ENCODE results near the gene KHK. TPM values are rescaled to one million over a fixed set of nuclear protein-coding genes. Genes with fewer than 3 reads are reported as not detected.
A peak's percentile ranks its signal among the peaks of the same experiment; 100 is the strongest.

KHK gene
- total RNA-seq, 1 donor from 2014 or later = 267 TPM

DNA sequence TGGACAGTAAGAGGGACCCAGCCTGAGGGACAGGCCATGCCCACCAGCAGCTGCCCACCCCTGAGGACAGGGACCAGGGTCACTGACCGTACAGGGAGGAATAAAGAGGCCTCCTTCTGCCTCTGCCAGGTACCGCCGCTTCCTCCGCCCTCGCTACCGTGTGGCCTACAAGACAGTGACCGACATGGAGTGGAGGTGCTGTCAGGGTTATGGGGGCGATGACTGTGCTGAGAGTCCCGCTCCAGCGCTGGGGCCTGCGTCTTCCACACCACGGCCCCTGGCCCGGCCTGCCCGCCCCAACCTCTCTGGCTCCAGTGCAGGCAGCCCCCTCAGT is 6.0 kb upstream of the KHK start:
- no peak for DNase-seq (ENCODE audit: low spot score)
- no peak for ATAC-seq

DNA sequence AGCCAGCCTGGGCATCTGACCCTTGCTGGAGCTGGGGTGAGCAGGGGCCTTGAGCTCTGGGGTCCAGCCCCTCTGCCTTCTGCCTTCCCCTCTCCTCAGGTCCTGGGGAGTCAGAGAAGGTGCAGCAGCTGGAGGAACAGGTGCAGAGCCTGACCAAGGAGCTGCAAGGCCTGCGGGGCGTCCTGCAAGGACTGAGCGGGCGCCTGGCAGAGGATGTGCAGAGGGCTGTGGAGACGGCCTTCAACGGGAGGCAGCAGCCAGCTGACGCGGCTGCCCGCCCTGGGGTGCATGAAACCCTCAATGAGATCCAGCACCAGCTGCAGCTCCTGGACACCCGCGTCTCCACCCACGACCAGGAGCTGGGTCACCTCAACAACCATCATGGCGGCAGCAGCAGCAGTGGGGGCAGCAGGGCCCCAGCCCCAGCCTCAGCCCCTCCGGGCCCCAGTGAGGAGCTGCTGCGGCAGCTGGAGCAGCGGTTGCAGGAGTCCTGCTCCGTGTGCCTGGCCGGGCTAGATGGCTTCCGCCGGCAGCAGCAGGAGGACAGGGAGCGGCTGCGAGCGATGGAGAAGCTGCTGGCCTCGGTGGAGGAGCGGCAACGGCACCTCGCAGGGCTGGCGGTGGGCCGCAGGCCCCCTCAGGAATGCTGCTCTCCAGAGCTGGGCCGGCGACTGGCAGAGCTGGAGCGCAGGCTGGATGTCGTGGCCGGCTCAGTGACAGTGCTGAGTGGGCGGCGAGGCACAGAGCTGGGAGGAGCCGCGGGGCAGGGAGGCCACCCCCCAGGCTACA is 4.4 kb upstream of the KHK start:
- ATAC-seq (no peak), DNase-seq (ENCODE audit: low spot score) (no peak)

DNA sequence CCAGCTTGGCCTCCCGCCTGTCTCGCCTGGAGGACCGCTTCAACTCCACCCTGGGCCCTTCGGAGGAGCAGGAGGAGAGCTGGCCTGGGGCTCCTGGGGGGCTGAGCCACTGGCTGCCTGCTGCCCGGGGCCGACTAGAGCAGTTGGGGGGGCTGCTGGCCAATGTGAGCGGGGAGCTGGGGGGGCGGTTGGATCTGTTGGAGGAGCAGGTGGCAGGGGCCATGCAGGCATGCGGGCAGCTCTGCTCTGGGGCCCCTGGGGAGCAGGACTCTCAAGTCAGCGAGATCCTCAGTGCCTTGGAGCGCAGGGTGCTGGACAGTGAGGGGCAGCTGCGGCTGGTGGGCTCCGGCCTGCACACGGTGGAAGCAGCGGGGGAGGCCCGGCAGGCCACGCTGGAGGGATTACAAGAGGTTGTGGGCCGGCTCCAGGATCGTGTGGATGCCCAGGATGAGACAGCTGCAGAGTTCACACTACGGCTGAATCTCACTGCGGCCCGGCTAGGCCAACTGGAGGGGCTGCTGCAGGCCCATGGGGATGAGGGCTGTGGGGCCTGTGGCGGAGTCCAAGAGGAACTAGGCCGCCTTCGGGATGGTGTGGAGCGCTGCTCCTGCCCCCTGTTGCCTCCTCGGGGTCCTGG is 3.7 kb upstream of the KHK start:
- ATAC-seq = no peak
- no peak for DNase-seq (ENCODE audit: low spot score)

DNA sequence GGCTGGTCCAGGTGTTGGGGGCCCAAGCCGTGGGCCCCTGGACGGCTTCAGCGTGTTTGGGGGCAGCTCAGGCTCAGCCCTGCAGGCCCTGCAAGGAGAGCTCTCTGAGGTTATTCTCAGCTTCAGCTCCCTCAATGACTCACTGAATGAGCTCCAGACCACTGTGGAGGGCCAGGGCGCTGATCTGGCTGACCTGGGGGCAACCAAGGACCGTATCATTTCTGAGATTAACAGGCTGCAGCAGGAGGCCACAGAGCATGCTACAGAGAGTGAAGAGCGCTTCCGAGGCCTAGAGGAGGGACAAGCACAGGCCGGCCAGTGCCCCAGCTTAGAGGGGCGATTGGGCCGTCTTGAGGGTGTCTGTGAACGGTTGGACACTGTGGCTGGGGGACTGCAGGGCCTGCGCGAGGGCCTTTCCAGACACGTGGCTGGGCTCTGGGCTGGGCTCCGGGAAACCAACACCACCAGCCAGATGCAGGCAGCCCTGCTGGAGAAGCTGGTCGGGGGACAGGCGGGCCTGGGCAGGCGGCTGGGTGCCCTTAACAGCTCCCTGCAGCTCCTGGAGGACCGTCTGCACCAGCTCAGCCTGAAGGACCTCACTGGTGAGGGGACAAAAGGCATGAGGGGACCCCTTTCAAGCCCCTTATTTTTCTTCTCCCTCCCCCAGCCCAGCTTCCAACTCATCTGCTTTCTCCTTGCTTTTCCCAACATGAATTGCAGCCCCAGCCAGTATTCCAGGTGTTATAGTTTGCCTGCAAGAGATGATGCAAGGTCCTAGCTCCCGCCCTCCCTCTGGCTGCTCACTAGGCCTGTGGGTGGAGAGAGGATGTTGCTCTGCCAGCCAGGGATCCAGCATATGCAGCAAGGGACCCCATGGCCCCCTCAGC is 2.9 kb upstream of the KHK start:
- ATAC-seq (no peak), DNase-seq (ENCODE audit: low spot score) (no peak)

DNA sequence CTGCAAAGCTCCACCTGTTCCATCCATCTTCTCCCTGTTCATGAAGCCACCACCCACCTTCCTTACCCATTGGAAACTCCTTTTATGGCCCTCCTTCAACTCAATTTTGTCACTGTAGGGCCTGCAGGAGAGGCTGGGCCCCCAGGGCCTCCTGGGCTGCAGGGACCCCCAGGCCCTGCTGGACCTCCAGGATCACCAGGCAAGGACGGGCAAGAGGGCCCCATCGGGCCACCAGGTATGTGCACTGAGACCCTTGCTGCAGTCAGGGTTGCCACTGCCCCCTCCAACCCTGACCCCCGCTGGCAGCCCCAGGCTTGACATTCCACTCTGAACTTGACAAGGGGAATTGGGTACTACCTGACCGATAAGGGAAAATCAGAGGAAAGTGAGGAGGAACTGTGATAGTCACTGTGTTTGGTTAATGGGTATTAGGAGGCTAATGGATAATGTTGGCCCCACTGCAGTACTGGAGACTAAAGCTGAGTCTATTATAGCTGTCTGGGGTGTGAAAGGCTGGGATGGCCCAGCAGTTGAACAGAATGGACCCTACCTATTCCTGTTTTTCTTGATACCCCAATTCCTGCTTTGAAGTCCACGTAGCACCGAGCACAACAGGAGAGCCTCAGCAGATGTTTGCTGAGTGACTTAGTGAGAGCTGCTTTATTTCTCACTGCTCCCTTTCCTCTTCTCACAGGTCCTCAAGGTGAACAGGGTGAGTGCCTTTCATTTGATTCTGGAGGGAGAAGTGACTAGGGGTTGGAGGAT is 2.1 kb upstream of the KHK start:
- DNase-seq (ENCODE audit: low spot score) (no peak), ATAC-seq (no peak)

DNA sequence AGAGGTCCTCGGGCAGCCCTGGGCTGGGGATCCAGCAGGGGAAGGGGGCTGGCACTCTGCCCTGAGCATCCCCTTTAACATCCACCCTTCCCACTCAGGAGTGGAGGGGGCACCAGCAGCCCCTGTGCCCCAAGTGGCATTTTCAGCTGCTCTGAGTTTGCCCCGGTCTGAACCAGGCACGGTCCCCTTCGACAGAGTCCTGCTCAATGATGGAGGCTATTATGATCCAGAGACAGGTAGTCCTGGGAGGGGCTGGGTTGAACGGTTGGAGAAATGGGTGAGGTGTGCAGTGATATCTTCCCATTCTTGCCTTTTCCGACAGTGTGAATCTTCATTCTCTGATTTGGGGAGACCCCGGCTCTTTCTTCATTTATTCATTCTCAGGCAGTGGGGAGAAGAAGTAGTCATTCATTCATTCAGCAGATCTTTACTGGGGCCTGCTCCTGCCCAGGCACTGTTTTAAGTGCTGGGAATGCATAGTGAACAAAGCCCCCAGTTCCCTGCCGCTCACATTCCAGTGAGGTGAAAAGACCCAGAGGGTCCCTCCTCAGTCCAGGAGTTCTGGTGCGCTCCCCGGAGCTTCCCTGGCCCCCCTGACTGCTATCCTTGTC is 1.4 kb upstream of the KHK start:
- no peak for ATAC-seq
- DNase-seq (ENCODE audit: low spot score) = no peak

DNA sequence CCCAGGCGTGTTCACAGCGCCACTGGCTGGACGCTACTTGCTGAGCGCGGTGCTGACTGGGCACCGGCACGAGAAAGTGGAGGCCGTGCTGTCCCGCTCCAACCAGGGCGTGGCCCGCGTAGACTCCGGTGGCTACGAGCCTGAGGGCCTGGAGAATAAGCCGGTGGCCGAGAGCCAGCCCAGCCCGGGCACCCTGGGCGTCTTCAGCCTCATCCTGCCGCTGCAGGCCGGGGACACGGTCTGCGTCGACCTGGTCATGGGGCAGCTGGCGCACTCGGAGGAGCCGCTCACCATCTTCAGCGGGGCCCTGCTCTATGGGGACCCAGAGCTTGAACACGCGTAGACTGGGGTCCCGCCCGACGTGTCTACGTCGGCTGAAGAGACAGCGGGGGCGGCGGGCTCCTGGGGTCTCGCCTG is 891 bp upstream of the KHK start:
- peak; percentile 81 for DNase-seq (ENCODE audit: low spot score)
- peak; percentile 54 for ATAC-seq

DNA sequence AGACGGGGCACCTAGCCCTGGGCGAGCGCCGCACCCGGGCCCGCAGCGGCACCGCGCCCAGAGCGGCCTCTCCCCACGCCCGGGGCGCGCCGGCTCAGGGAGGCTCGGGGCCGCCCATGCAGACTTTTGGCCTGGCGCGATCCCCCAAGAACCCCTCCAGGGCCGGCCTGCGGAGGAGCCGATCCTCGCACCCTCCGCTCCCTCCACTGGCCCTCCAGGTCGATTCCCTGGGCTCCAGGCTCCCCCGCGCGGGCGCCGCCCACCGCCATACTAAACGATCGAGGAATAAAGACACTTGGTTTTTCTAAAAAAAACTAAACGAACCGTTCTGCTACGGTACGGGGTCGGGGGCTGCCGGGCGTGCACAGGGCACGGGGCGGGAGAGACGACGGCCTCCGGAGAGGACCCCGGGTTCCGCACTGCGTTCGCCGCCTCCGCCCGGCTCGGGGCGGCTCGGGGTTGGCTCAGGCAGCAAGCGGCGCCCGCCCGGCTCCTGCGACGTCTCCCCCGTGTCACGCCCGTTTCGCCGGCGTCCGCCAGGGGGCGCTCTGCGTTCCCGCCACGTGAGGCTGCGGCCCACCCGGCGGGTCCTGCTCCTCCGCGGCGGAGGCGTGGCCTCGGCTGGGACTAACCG is 365 bp upstream of the KHK start:
- ATAC-seq = peak; percentile 80
- peak; percentile 98 for DNase-seq (ENCODE audit: low spot score)

DNA sequence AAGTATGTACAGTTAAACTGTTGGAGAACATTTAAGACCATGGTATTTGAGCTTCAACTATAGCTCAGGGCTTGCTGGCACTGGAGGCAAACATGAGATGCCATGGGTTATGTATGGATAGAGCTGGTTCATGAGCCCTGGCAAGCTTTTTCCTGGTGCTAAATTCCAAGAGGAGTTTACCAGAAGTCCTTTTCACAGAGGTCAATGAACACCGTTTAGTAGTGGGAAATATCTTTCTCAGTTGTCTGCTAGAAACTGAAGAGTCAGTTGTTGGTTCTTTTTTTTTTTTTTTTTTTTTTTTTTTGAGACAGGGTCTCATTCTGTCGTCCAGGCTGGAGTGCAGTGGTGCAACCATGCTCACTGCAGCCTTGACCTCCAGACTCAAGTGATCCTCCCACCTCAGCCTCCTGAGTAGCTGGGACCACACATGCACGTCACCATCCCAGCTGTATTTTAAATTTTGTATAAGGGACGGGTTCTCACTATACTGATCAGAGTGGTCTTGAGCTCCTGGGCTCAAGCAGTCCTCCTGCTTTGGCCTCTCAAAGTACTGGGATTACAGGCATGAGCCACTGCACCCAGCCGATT is 1.3 kb downstream of the KHK start:
- ATAC-seq (no peak), DNase-seq (ENCODE audit: low spot score) (no peak)

DNA sequence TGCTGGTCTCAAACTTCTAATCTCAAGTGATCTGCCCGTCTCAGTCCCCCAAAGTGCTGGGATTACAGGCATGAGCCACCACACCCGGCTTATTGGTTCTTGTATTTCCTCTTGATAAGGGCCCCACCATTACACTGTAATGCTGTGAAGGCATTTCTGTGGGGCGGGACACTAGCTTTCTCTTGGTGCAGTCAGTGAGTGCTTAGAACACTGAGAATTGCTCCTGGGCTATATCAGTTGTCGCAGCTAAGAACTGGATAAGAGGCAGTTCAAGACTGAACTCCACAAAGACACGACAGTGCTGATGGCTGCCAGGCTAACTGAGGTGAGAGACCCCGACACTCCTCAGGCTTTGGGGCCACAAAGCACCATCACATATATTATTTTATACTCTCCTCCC is 2.1 kb downstream of the KHK start:
- DNase-seq (ENCODE audit: low spot score) (no peak), ATAC-seq (no peak)

DNA sequence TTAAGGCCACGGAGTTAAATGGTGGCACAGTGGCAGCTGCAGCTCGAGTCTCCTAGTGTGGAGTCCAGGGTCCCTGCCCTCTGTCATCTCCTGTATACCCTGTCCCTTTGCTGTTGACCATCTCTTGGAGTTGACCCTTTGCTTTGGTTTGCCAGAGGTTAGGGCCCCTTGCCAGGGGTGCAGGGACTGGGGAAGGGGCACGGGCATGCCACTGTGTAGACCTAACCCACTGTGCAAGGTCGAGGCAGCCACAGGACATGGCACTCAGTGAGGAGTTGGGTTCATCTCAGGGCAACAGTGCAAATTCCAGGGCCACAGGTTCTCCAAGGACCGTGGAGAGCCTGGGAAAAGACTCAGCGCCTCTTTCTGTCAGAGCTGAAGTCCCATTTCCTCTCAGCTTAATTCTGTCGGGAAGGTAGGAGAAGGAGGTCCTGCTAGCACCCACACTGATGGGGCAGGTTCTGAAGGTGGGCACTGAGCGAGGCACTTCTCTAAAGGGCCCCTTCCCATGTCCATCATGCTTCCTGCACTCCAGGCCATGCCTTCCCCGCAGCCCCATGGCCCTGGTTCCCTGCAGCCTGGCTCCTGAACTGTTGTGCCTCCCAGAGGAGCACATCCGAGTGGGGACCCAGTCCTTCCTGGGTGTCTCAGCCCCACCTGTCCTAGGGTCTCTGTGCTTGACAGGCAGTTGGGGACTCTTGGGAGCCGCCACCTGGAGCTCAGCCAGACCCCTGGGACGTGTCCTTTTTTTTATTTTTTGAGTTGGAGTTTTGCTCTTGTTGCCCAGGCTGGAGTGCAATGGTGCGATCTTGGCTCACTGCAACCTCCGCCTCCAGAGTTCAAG is 2.8 kb downstream of the KHK start:
- ATAC-seq (no peak), DNase-seq (ENCODE audit: low spot score) (no peak)

DNA sequence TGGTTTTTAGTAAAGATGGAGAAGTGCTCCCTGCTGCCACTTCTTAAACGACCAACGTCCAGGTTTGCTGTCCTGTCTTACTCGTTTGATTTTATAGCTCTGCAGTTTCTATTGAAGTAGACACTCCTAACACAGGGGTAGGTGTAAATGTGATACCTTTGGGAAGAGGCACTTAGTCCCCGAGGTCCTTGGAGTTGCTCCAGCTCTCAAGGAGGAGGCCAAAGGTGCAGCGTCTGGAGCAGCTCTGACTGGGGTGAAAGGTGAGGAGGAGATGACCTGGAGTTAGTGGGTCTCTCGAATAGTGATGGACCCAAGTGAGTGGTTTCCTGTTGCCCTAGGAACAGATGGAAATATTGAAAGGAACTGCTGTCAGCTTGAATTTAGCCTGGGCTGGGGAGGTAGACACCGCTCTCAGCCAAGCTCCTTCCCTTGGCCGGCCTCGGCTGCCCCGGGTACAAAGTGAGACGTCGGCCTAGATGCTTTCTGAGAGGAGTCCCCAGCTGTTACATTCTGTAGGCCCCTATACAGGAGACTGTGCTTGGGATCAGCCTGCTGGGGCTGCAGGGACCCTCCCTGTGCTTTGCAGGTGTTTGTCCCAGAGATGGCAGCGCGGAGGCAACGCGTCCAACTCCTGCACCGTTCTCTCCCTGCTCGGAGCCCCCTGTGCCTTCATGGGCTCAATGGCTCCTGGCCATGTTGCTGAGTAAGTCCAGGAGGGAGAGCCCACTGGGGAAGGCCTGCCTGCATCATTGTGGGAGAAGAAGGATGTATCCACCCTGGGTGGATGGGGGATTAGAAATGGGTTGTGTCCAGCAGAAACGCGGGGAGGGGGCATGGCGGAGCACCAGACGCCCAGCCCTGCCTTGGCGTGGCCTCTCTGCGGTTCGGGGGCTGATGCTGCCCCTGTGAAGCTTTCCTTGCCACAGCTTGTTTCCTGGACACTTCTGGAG is 5.4 kb downstream of the KHK start:
- DNase-seq (ENCODE audit: low spot score) = no peak
- no peak for ATAC-seq

DNA sequence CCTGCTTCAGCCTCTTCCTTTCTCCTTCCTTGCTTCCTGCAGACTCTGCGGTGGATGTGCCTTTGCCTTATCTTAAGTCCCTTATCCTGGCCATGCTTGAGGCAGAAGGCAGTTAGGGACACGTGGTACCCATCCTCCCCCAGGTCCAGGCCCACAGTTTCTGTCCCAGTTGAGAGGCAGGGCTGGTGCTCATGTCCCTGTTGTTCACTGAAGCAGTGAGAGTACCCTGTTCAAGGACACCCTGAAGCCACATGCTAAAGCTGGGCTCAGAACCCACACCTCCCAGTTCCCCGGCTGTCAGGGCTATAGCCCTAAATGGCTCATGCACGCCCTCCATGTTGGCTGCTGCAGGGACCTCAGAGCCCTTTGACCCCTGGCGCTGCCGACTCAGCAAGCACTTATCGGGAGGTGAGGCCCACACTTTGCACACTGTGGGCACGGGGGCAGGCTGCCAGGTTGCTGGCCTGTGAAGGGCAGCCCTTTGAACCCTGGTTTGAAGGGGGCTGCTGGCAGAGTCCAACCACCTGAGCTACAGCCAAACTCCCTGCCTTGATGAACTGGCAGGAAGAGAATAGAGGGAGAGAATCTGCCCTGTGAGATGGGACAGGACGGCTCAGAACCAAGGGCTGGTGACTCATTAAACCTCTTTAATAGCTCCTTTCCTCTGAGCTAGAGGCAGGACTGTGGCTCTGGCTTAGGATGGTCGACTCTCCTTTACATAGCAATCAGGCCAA is 6.3 kb downstream of the KHK start:
- DNase-seq (ENCODE audit: low spot score) (peak; percentile 99), ATAC-seq (peak; percentile 57)

DNA sequence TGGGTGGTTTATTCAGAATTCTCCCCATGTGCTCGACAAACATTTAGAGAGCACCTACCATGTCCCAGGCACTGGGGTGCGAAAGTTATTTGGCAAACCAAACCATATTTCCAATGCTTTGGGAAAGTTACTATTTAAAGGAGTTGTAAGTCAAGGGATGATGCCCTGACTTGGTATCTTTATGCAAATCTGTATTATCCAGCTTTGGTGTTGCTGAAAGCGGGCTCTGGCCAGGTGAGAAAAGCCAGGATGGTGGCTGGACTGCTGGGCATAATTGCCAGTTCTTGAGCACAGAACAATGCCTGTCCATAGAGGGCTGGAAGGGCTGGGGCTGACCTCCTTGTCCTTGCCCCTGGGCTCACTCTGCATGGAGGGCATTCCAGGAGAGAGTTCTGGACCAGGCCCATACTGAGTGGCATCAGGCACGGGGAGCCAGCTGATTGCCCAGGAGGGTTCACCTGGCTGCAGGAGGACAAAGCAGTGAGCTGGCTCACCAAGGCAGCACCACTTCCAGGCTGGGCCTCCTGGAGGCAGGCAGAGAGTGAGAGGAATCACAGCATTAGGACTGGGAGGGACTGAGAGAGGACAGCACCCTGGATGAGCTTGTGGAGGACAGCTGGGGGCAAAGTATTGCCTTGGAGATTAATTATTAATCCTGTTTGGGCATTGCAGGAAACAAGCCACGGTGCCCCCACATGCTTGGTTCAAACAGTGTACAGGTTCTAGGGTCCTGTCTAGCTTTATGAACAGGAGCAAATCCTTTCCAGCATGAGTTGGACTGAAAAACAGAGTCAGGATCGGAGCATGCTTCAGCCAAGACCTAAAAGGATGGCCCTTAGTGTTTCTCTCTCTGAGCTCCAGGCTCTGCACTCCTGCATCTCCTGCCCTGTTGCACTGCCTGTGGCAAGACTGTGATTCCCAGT is 7.1 kb downstream of the KHK start:
- DNase-seq (ENCODE audit: low spot score) (peak; percentile 93), ATAC-seq (peak; percentile 64)

DNA sequence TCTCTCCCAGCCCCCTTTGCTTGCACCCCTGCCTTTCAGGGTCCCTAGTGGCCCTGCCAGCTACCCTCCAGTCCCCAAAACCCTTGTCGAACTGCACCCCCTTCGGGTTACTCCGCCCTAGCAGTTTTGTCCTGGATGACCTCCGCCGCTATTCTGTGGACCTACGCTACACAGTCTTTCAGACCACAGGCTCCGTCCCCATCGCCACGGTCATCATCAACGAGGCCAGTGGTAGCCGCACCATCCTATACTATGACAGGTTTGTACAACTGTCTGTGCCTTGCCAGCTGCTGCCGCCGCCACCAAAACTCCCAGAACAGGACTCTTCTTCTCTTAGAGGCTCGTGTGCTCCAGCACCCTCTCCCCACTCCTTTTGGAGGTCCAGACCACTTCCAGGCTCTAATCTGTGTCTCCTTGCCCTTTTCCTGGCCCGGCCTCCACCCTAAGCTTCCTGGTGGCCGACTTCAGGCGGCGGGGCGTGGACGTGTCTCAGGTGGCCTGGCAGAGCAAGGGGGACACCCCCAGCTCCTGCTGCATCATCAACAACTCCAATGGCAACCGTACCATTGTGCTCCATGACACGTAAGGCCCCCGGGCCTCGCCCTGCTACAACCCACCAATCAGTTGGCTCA is 7.9 kb downstream of the KHK start:
- no peak for DNase-seq (ENCODE audit: low spot score)
- ATAC-seq = no peak

DNA sequence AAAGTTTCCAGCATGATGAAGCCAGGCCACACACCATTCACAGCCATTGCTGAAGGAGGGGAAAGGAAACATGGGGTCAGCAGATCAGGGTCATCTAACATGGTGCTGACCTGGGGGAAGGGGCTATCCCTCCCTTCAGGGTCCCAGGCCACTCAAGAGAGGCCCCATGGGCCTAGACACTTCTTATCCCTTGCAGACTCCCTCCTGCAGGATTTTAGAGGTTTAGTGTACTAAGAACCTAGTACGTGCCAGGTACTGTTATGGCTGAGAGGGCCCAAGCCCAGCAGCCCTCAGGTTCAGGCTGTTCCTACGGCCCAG is 8.8 kb downstream of the KHK start:
- DNase-seq (ENCODE audit: low spot score) = no peak

More for the DNA sequence above, 8.8 kb downstream of the KHK start:
- ATAC-seq = no peak
